Osteocyte (in vitro differentiated cells): ENCODE measurements around the gene TRAPPC8. TPM values are rescaled to one million over a fixed set of nuclear protein-coding genes. Genes with fewer than 3 reads are reported as not detected.
"Not testable (repeated sequence)": the region's sequence is repeated elsewhere in the genome, so short reads cannot be mapped to it uniquely, and the experiment has no call there.

Source experiments
- DNase-seq: peaks from one replicate; pipeline ENCODE4 v3.0.0; 2021; ENCODE audit warnings: mixed read lengths; ENCODE audit not compliant: unreplicated experiment; ENCODE audit errors: extremely low spot score
- H3K27ac Mint-ChIP-seq: one replicate; pipeline ENCODE4 v1.8.0; 2021; ENCODE audit warnings: mild to moderate bottlenecking, mixed read lengths; ENCODE audit not compliant: unreplicated experiment
- H3K27me3 Mint-ChIP-seq: one replicate; pipeline ENCODE4 v1.8.0; 2021; ENCODE audit warnings: mixed read lengths; ENCODE audit not compliant: unreplicated experiment
- H3K36me3 Mint-ChIP-seq: one replicate; pipeline ENCODE4 v1.8.0; 2021; ENCODE audit warnings: mixed read lengths; ENCODE audit not compliant: unreplicated experiment
- H3K4me1 Mint-ChIP-seq: one replicate; pipeline ENCODE4 v1.8.0; 2021; ENCODE audit warnings: mixed read lengths; ENCODE audit not compliant: unreplicated experiment
- H3K4me3 Mint-ChIP-seq: one replicate; pipeline ENCODE4 v1.8.0; 2021; ENCODE audit warnings: mild to moderate bottlenecking, moderate library complexity, mixed read lengths; ENCODE audit not compliant: unreplicated experiment
- H3K9me3 Mint-ChIP-seq: one replicate; pipeline ENCODE4 v1.8.0; 2021; ENCODE audit warnings: mixed read lengths; ENCODE audit not compliant: unreplicated experiment
- CTCF ChIP-seq: fragments of 200-600 bp; sonication (generic); IDR thresholded peaks from 2 replicates; pipeline ENCODE4 v1.5.0; 2021; ENCODE audit warnings: antibody characterized with exemption, mild to moderate bottlenecking, moderate library complexity
- total RNA-seq: library from RNA; stranded (reverse); gene quantifications from 2 replicates; pipeline ENCODE4 v1.2.1, GENCODE V29; 2021

The TRAPPC8 gene
- total RNA-seq, 1 donor from 2014 or later, result 40.7 TPM

- Mint-ChIP-seq H3K9me3 (peaks cover 12% of the 10 kb centered on the region), H3K27me3 (no peaks in the 10 kb centered on the region), H3K4me1 (no peaks in the 10 kb centered on the region), H3K27ac (no peak overlapping the region), H3K4me3 (no peak overlapping the region), H3K36me3 (peaks cover 45% of the 10 kb centered on the region)
- no peak for DNase-seq
- TF ChIP-seq CTCF, result no peak
These were observed 111.0 kb downstream of the TRAPPC8 start for GRCh38 chr18:31831903-31832302.

- no peaks in the 10 kb centered on the region for H3K27me3 Mint-ChIP-seq
- H3K4me1 Mint-ChIP-seq, result no peaks in the 10 kb centered on the region
- peaks cover 43% of the 10 kb centered on the region for H3K36me3 Mint-ChIP-seq
- no peak overlapping the region for H3K27ac Mint-ChIP-seq
- DNase-seq, result no peak
- no peak overlapping the region for H3K4me3 Mint-ChIP-seq
- H3K9me3 Mint-ChIP-seq, result peaks cover 12% of the 10 kb centered on the region
- TF ChIP-seq CTCF, result no peak
These were observed 112.2 kb downstream of the TRAPPC8 start for GRCh38 chr18:31830686-31831085.

- no peak for DNase-seq
- H3K27me3 Mint-ChIP-seq, result no peaks in the 10 kb centered on the region
- H3K27ac Mint-ChIP-seq, result no peak overlapping the region
- peaks cover 12% of the 10 kb centered on the region for H3K9me3 Mint-ChIP-seq
- H3K36me3 Mint-ChIP-seq, result peaks cover 33% of the 10 kb centered on the region
- H3K4me3 Mint-ChIP-seq, result no peak overlapping the region
- no peak for TF ChIP-seq CTCF
- no peaks in the 10 kb centered on the region for H3K4me1 Mint-ChIP-seq
These were observed 114.3 kb downstream of the TRAPPC8 start for GRCh38 chr18:31828613-31829012.

- DNase-seq, H3K27ac Mint-ChIP-seq, H3K4me1 Mint-ChIP-seq, H3K27me3 Mint-ChIP-seq, H3K4me3 Mint-ChIP-seq: not testable (repeated sequence)
- H3K36me3 Mint-ChIP-seq, result peaks cover 29% of the 10 kb centered on the region
- H3K9me3 Mint-ChIP-seq, result peaks cover 12% of the 10 kb centered on the region
These were observed 116.1 kb downstream of the TRAPPC8 start for GRCh38 chr18:31826673-31827325.

GRCh38 chr18:31825772-31826171 lies 117.2 kb downstream of the TRAPPC8 start:
- Mint-ChIP-seq H3K4me3 (no peak overlapping the region), H3K36me3 (peaks cover 28% of the 10 kb centered on the region), H3K27me3 (no peaks in the 10 kb centered on the region), H3K9me3 (peaks cover 12% of the 10 kb centered on the region), H3K27ac (no peak overlapping the region), H3K4me1 (no peaks in the 10 kb centered on the region)
- TF ChIP-seq CTCF, result no peak
- no peak for DNase-seq
